Fibroblast of villous mesenchyme (primary cell): Measurements from ENCODE around the gene CSRP3. TPM values are rescaled to one million over a fixed set of nuclear protein-coding genes. Genes with fewer than 3 reads are reported as not detected.

ENCODE experiments used
- DNase-seq: peaks from one replicate; pipeline ENCODE4 v3.0.0-alpha.2; 2010; ENCODE audit warnings: low read depth
- H3K4me3 ChIP-seq: 2 replicates; pipeline ENCODE4 v1.5.1; 2011; ENCODE audit warnings: low read depth, mild to moderate bottlenecking, low read length
- CTCF ChIP-seq: IDR thresholded peaks from 2 replicates; pipeline ENCODE4 v1.5.1; 2012; ENCODE audit warnings: low read depth, mild to moderate bottlenecking, low read length; ENCODE audit not compliant: insufficient read depth
- total RNA-seq: library from RNA; depleted of rRNA; stranded (reverse); fragments of >200 nt; gene quantifications from 2 replicates; pipeline ENCODE4 v1.2.3, GENCODE V29; 2012

Gene CSRP3
- total RNA-seq, 1 donor: not detected

DNA sequence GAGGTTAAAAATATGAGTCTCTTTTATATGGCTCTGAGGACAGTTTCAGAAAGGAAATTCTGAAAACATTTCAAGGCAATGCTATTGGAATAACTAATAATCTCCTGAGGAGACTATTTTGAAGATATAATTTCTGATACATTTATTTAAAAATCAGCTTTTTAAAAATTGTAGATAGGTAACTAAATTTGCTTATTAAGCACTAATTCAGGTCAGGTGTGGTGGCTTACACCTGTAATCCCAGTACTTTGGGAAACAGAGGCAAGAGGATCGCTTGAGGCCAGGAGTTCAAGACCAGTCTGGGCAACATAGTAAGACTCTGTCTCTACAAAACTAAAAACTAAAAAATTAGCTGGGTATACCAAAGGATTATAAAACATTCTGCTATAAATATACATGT is 67.8 kb downstream of the CSRP3 start:
- no peak for DNase-seq
- TF ChIP-seq CTCF: no peak

More for the DNA sequence above, 67.8 kb downstream of the CSRP3 start:
- H3K4me3 ChIP-seq: no peak overlapping the region

Other genes starting within 250 kb of the CSRP3 start
- not detected in 2 replicates for gene MRGPRX2, start 141.3 kb downstream of the CSRP3 start, total RNA-seq
- gene ZDHHC13, start 84.8 kb downstream of the CSRP3 start, total RNA-seq: 10.6 and 20.3 TPM in 2 replicates
- 0.64 and 2.2 TPM in 2 replicates for gene E2F8, start 39.0 kb upstream of the CSRP3 start, total RNA-seq